ENCODE measurements around the gene BANF1. TPM values are rescaled to one million over a fixed set of nuclear protein-coding genes. Genes with fewer than 3 reads are reported as not detected.

BANF1 gene
- total and polyA plus RNA-seq, 2 of the 13 experiments (the other 11 are each of a cell fraction or from before 2014, with no cell fraction given), result 40.5 to 86.5 TPM

DNA sequence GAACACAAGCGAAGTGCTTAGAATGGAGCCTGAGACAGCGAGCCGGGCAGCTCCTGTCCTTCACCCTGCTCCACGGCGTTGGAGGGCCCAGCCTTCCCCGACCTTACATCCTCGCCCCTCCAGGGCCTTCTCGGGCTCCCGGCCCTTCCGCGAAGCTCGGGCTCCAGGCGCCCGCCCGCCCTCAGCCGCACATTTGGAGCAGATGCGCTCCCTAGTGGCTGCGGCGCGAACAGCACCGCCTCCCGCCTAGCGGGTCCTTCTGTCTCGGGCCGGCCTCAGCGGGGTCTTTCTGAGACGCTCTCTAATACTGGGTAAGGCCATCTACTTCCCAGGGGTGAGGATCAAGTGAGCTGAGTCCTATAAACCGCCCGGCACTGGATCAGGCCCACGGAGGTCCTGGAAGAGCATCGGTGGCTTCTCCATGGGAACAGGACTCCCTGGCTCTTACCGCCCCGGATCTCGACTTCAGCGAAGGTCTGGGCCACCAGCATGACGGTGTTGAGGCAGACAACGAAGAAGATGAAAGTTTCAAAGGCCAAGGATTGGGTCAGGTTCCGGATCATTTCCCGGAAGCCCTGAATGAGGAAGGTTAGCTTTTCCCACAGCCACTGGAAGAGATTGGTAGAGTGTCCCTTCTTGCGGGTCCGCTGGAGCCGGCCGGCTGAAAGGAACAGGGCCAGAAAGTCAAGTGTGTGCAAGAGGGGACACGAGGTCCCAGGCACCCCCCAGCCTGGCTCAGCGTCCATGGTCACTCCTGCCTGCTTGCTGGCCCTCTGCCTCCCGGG lies 20.3 kb downstream of the BANF1 start:
- H3K4me3 ChIP-seq (replicated peaks in 1 of 3; ENCODE audit: insufficient read depth in 1 of 3, low read depth in 2 of 3, low read length in 3 of 3), result peak overlapping the region; percentile 39 to 72 (median 46); a peak in 5 of 6 replicates
- no peaks in the 10 kb centered on the region for H3K36me3 ChIP-seq (replicated peaks in 1 of 2; ENCODE audit: control insufficient read depth in 1 of 2, insufficient read depth in 2 of 2, low read length in 2 of 2)
- H3K27ac ChIP-seq (ENCODE audit: extremely low read length, insufficient read depth, low read length), result no peak overlapping the region
- POLR2A ChIA-PET, result interaction anchor here (0.9 to 1.3 kb wide), 4 partner anchors 14 to 30 kb away, joined by 3 to 5 read pairs (median 4); partner anchors contain the start of genes BANF1, EIF1AD and SF3B2
- peak overlapping the region; percentile 94 for H3K4me2 ChIP-seq (ENCODE audit: low read depth, low read length)
- ATAC-seq (peak; percentile 82), DNase-seq (ENCODE audit: low spot score) (peak; percentile 45), FAIRE-seq (no peak)
- CTCF ChIA-PET (ENCODE audit: low intra/inter-chr PET ratio, low total read pairs), result interaction anchor here (1.2 to 1.5 kb wide), 2 partner anchors 22 to 25 kb away, joined by 4 to 8 read pairs; no protein-coding TSS in a partner anchor
- H3K27me3 ChIP-seq (ENCODE audit: control insufficient read depth in 1 of 2, insufficient read depth in 2 of 2, low read length in 2 of 2), result peaks cover 5 to 28% of the 10 kb centered on the region in 2 experiments; a peak in 3 of 5 replicates
- no peaks in the 10 kb centered on the region for H3K79me2 ChIP-seq (ENCODE audit: insufficient read depth, low read length)
- intact Hi-C loops (cut with micrococcal nuclease; ENCODE audit: unreplicated experiment) (no loop called here), in situ Hi-C loops (cut with HindIII; ENCODE audit: extremely low pct_ligation_motif_present, low pct_unique_long_range_greater_than_20kb) (no loop called here)
- H3K9ac ChIP-seq (ENCODE audit: insufficient read depth, low read depth, low read length), result peak overlapping the region; percentile 64; the same call in 1 of the 2 replicates
- 1% methylated on average over 13 of the region's 46 CpGs for WGBS (ENCODE audit: low lambda C conversion rate)
- H4K20me1 ChIP-seq (ENCODE audit: insufficient read depth, low read length), result no peaks in the 10 kb centered on the region
- no TSS peak for BruUV-seq (replicated peaks)
- peaks cover 21% of the 10 kb centered on the region for H3K4me1 ChIP-seq (ENCODE audit: insufficient read depth, low read length)
- peak overlapping the region; percentile 86 for H2AFZ ChIP-seq (ENCODE audit: low read length)
- H3K9me3 ChIP-seq (ENCODE audit: low read length), result no peaks in the 10 kb centered on the region
- no peak for TF ChIP-seq ZNF143 (CRISPR knock-in tag; IDR thresholded peaks at IDR 0.05)
- no peak for TF ChIP-seq ZBTB46 (CRISPR knock-in tag; IDR thresholded peaks at IDR 0.05; ENCODE audit: borderline replicate concordance)
- peak; percentile 25; the same call in 1 of the 2 replicates for TF ChIP-seq RXRB (CRISPR knock-in tag; IDR thresholded peaks at IDR 0.05; ENCODE audit: borderline replicate concordance)
- TF ChIP-seq ZNF766 (CRISPR knock-in tag; IDR thresholded peaks at IDR 0.05; ENCODE audit: borderline replicate concordance), result 0 out of 2 replicates have a peak, but pooled peaks have one; percentile 48
- no peak for TF ChIP-seq MTA3 (CRISPR knock-in tag; IDR thresholded peaks at IDR 0.05)
- TF ChIP-seq GPBP1L1 (CRISPR knock-in tag; IDR thresholded peaks at IDR 0.05), result no peak
- TF ChIP-seq ARID4A (CRISPR knock-in tag; IDR thresholded peaks at IDR 0.05; ENCODE audit: borderline replicate concordance), result peak; percentile 47; the same call in 1 of the 2 replicates
- no peak for TF ChIP-seq RELA (CRISPR knock-in tag; IDR thresholded peaks at IDR 0.05)
- peak; percentile 45; the same call in 1 of the 2 replicates for TF ChIP-seq ZNF441 (CRISPR knock-in tag; IDR thresholded peaks at IDR 0.05; ENCODE audit: borderline replicate concordance)
- TF ChIP-seq ETV6 (CRISPR knock-in tag; conservative IDR thresholded peaks at IDR 0.05), result no peak
- no peak for TF ChIP-seq MAFG (CRISPR knock-in tag; IDR thresholded peaks at IDR 0.05)
- no peak for TF ChIP-seq FIP1L1 (IDR thresholded peaks at IDR 0.05; ENCODE audit: borderline replicate concordance, insufficient read depth, low read depth, low read length)
- TF ChIP-seq MYNN (CRISPR knock-in tag; IDR thresholded peaks at IDR 0.05; ENCODE audit: low read depth), result no peak
- TF ChIP-seq HCFC1 (IDR thresholded peaks at IDR 0.05; ENCODE audit: low read depth, low read length), result no peak
- TF ChIP-seq HOXA3 (CRISPR knock-in tag; IDR thresholded peaks at IDR 0.05), result peak; percentile 52; the same call in 1 of the 2 replicates
- peak; percentile 39; the same call in 1 of the 2 replicates for TF ChIP-seq MAX (IDR thresholded peaks at IDR 0.05)

Data from HepG2 (cell line).